HEK293 (cell line): ENCODE measurements around the gene WNT9B.

Experiments used
- BCL11B ChIP-seq: fragments of 450-650 bp; formaldehyde crosslinking; IDR thresholded peaks from 2 replicates; pipeline ENCODE4 v1.5.1; 2016; ENCODE audit warnings: low read depth, missing biosample characterization, missing genetic modification characterization
- GLI4 ChIP-seq: fragments of 450-650 bp; formaldehyde crosslinking; IDR thresholded peaks from 2 replicates; pipeline ENCODE4 v1.5.1; 2016; ENCODE audit warnings: missing biosample characterization, missing genetic modification characterization
- SETDB1 ChIP-seq: IDR thresholded peaks from one replicate; pipeline ENCODE4 v1.6.1; 2017; ENCODE audit warnings: mild to moderate bottlenecking, low read length, moderate library complexity, mixed read lengths; ENCODE audit not compliant: insufficient read length
- ZNF174 ChIP-seq: fragments of 450-650 bp; formaldehyde crosslinking; IDR thresholded peaks from 2 replicates; pipeline ENCODE4 v1.5.0; 2017; ENCODE audit warnings: missing biosample characterization, mild to moderate bottlenecking, missing genetic modification characterization
- ZNF23 ChIP-seq: fragments of 450-650 bp; formaldehyde crosslinking; IDR thresholded peaks from 2 replicates; pipeline ENCODE4 v1.5.1; 2016; ENCODE audit warnings: missing biosample characterization, missing genetic modification characterization, borderline replicate concordance
- ZNF324 ChIP-seq: fragments of 450-650 bp; formaldehyde crosslinking; IDR thresholded peaks from 2 replicates; pipeline ENCODE4 v1.5.1; 2016; ENCODE audit warnings: missing biosample characterization, missing genetic modification characterization
- ZNF350 ChIP-seq: fragments of 450-650 bp; formaldehyde crosslinking; IDR thresholded peaks from 2 replicates; pipeline ENCODE4 v1.5.0; 2017; ENCODE audit warnings: missing biosample characterization, mild to moderate bottlenecking, missing genetic modification characterization
- ZNF433 ChIP-seq: fragments of 450-650 bp; formaldehyde crosslinking; IDR thresholded peaks from 2 replicates; pipeline ENCODE4 v1.5.1; 2016; ENCODE audit warnings: missing biosample characterization, missing genetic modification characterization, low read depth
- ZNF549 ChIP-seq: fragments of 450-650 bp; IDR thresholded peaks from 2 replicates; pipeline ENCODE4 v1.5.1; 2018; ENCODE audit warnings: missing biosample characterization, missing genetic modification characterization, mild to moderate bottlenecking, inconsistent platforms, moderate library complexity
- TF ChIP-seq, protein P1 (sequence below): fragments of 450-650 bp; formaldehyde crosslinking; IDR thresholded peaks from 2 replicates; pipeline ENCODE4 v1.5.1; 2016; ENCODE audit warnings: missing biosample characterization, missing genetic modification characterization
- TF ChIP-seq, protein P2 (sequence below): IDR thresholded peaks from 2 replicates; pipeline ENCODE4 v1.6.1; 2011; ENCODE audit warnings: mild to moderate bottlenecking, low read depth, low read length, borderline replicate concordance
- TF ChIP-seq, protein P3 (sequence below): fragments of 450-650 bp; formaldehyde crosslinking; IDR thresholded peaks from 2 replicates; pipeline ENCODE4 v1.5.1; 2016; ENCODE audit warnings: missing biosample characterization, missing genetic modification characterization
- TF ChIP-seq, protein P4 (sequence below): fragments of 450-650 bp; formaldehyde crosslinking; IDR thresholded peaks from 2 replicates; pipeline ENCODE4 v1.5.1; 2016; ENCODE audit warnings: missing biosample characterization, missing genetic modification characterization

DNA sequence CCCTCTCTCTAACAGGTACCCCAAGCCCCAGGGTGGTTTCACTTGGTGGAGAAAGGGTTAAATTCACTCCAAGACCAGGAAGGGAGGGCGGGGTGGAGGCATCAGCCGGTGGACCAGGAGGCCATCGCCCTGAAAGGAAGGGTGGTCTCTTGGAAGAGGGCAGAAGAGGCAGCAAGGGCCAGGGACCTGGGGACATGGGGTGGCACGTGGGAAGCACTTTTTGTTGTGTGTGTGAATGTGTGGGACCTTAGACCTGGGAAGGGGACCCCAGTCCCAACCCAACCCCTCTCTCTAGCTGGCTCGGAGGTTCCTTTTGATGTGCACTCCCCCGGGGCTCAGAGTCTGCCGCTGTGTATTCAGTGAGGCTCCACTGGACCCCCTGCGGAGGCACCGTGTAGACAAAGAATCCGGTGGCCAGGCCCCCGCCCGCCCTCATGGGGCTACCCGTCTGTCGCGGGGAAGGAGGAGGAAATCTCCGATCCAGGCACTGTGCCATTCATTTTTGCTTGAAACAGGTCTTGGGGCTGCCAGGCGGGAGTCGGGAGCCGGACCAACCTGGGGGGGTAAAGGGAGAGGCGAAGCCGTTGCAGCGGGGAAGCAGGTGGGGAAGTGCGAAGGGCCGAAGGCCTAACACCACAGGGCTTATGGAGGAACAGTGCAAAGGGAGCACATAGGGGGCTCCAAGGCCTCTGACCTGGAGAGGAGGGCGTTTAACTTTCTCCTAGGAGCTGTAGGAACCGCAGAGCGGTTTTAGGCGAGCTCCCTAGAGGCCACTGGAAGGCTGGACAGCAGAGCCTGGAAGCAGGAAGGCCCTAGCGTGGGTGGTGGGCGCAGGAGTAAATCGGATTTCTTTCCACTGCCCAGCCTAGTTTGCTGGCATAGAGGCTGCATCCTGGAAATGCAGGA, 29.6 kb upstream of the WNT9B start:
- TF ChIP-seq ZNF23 (tag by site-specific recombination) (no peak), ZNF350 (no peak), GLI4 (tag by site-specific recombination) (no peak), ZNF324 (tag by site-specific recombination) (no peak), BCL11B (tag by site-specific recombination) (no peak), ZNF433 (tag by site-specific recombination) (no peak), ZNF174 (tag by site-specific recombination) (no peak), SETDB1 (no peak), ZNF549 (no peak)
- TF ChIP-seq, protein P1, sequence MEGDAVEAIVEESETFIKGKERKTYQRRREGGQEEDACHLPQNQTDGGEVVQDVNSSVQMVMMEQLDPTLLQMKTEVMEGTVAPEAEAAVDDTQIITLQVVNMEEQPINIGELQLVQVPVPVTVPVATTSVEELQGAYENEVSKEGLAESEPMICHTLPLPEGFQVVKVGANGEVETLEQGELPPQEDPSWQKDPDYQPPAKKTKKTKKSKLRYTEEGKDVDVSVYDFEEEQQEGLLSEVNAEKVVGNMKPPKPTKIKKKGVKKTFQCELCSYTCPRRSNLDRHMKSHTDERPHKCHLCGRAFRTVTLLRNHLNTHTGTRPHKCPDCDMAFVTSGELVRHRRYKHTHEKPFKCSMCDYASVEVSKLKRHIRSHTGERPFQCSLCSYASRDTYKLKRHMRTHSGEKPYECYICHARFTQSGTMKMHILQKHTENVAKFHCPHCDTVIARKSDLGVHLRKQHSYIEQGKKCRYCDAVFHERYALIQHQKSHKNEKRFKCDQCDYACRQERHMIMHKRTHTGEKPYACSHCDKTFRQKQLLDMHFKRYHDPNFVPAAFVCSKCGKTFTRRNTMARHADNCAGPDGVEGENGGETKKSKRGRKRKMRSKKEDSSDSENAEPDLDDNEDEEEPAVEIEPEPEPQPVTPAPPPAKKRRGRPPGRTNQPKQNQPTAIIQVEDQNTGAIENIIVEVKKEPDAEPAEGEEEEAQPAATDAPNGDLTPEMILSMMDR = no peak
- TF ChIP-seq, protein P2, sequence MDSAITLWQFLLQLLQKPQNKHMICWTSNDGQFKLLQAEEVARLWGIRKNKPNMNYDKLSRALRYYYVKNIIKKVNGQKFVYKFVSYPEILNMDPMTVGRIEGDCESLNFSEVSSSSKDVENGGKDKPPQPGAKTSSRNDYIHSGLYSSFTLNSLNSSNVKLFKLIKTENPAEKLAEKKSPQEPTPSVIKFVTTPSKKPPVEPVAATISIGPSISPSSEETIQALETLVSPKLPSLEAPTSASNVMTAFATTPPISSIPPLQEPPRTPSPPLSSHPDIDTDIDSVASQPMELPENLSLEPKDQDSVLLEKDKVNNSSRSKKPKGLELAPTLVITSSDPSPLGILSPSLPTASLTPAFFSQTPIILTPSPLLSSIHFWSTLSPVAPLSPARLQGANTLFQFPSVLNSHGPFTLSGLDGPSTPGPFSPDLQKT = no peak
- TF ChIP-seq, protein P3, sequence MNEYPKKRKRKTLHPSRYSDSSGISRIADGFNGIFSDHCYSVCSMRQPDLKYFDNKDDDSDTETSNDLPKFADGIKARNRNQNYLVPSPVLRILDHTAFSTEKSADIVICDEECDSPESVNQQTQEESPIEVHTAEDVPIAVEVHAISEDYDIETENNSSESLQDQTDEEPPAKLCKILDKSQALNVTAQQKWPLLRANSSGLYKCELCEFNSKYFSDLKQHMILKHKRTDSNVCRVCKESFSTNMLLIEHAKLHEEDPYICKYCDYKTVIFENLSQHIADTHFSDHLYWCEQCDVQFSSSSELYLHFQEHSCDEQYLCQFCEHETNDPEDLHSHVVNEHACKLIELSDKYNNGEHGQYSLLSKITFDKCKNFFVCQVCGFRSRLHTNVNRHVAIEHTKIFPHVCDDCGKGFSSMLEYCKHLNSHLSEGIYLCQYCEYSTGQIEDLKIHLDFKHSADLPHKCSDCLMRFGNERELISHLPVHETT (tag by site-specific recombination) = no peak
- TF ChIP-seq, protein P4, sequence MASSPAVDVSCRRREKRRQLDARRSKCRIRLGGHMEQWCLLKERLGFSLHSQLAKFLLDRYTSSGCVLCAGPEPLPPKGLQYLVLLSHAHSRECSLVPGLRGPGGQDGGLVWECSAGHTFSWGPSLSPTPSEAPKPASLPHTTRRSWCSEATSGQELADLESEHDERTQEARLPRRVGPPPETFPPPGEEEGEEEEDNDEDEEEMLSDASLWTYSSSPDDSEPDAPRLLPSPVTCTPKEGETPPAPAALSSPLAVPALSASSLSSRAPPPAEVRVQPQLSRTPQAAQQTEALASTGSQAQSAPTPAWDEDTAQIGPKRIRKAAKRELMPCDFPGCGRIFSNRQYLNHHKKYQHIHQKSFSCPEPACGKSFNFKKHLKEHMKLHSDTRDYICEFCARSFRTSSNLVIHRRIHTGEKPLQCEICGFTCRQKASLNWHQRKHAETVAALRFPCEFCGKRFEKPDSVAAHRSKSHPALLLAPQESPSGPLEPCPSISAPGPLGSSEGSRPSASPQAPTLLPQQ (tag by site-specific recombination) = no peak
